NT2/D1 (cell line): Measurements from ENCODE around the gene POGLUT2.

Experiments used
- SUZ12 ChIP-seq: IDR thresholded peaks from 2 replicates; pipeline ENCODE4 v1.6.1; 2011; ENCODE audit not compliant: insufficient read length, insufficient read depth; ENCODE audit errors: extremely low read depth
- ZNF274 ChIP-seq: IDR thresholded peaks from 2 replicates; pipeline ENCODE4 v1.6.1; 2011; ENCODE audit warnings: mild to moderate bottlenecking, low read depth, low read length

GRCh38 chr13:102838273-102838672 lies 39.5 kb upstream of the POGLUT2 start:
- TF ChIP-seq SUZ12 (no peak), ZNF274 (no peak)
